ENCODE results near the gene FMR1NB.

The FMR1NB gene

GRCh38 chrX:148037020-148037419, 55.9 kb downstream of the FMR1NB start:
- TF ChIP-seq CTCF (IDR thresholded peaks at IDR 0.05), result no peak

GRCh38 chrX:148043271-148043855, 62.2 kb downstream of the FMR1NB start:
- TF ChIP-seq CTCF (IDR thresholded peaks at IDR 0.05), result no peak

- no peak for TF ChIP-seq CTCF (IDR thresholded peaks at IDR 0.05)
Observed at GRCh38 chrX:148047200-148047599, 66.1 kb downstream of the FMR1NB start.

- peak; percentile 39; the same call in 1 of the 2 replicates for TF ChIP-seq CTCF (IDR thresholded peaks at IDR 0.05)
Observed at GRCh38 chrX:148049441-148049840, 68.3 kb downstream of the FMR1NB start.

GRCh38 chrX:148051973-148052372, 70.8 kb downstream of the FMR1NB start:
- no peak for TF ChIP-seq CTCF (IDR thresholded peaks at IDR 0.05)

GRCh38 chrX:148067285-148067684, 86.1 kb downstream of the FMR1NB start:
- TF ChIP-seq CTCF (IDR thresholded peaks at IDR 0.05), result no peak

- no peak for TF ChIP-seq CTCF (IDR thresholded peaks at IDR 0.05)
Observed at GRCh38 chrX:148069759-148070503, 88.8 kb downstream of the FMR1NB start.

Measured in LNCAP (cell line).